ENCODE data around the gene CISD2. TPM values are rescaled to one million over a fixed set of nuclear protein-coding genes. Genes with fewer than 3 reads are reported as not detected.
"Not testable (repeated sequence)": the region's sequence is repeated elsewhere in the genome, so short reads cannot be mapped to it uniquely, and the experiment has no call there.

Gene CISD2
- total RNA-seq, result 15.5 TPM

- peak; percentile 98 for ATAC-seq
These were observed at the start of gene CISD2 for GRCh38 chr4:102868781-102869568. Gene CISD2 (plus strand): TSS chr4:102868992. CDS start chr4:102869085, 93 bp downstream.

- ATAC-seq, result not testable (repeated sequence)
These were observed 49.7 kb upstream of the CISD2 start for GRCh38 chr4:102819100-102819499.

- ATAC-seq, result no peak
These were observed 49.0 kb upstream of the CISD2 start for GRCh38 chr4:102819588-102820365.

GRCh38 chr4:102823464-102823863 is 45.3 kb upstream of the CISD2 start:
- ATAC-seq, result no peak

GRCh38 chr4:102823897-102824296 is 44.9 kb upstream of the CISD2 start:
- ATAC-seq, result no peak

GRCh38 chr4:102824398-102824797 is 44.4 kb upstream of the CISD2 start:
- ATAC-seq, result no peak

GRCh38 chr4:102825261-102826091 is 43.3 kb upstream of the CISD2 start:
- ATAC-seq, result no peak

GRCh38 chr4:102826105-102826889 is 42.5 kb upstream of the CISD2 start:
- no peak for ATAC-seq

- peak; percentile 76 for ATAC-seq
These were observed 41.7 kb upstream of the CISD2 start, which contains the start of gene UBE2D3 for GRCh38 chr4:102826890-102827673. Gene UBE2D3 (minus strand): TSS chr4:102827551. CDS start chr4:102826508, 1,043 bp downstream.

GRCh38 chr4:102827674-102828496 is 40.9 kb upstream of the CISD2 start:
- peak; percentile 90 for ATAC-seq

GRCh38 chr4:102828497-102828808 is 40.3 kb upstream of the CISD2 start:
- ATAC-seq, result no peak

GRCh38 chr4:102829803-102830202 is 39.0 kb upstream of the CISD2 start:
- no peak for ATAC-seq

GRCh38 chr4:102832105-102832504 is 36.7 kb upstream of the CISD2 start:
- no peak for ATAC-seq

GRCh38 chr4:102832667-102833066 is 36.1 kb upstream of the CISD2 start:
- ATAC-seq, result no peak

GRCh38 chr4:102836596-102836995 is 32.2 kb upstream of the CISD2 start:
- peak; percentile 57 for ATAC-seq

GRCh38 chr4:102842367-102842766 is 26.4 kb upstream of the CISD2 start:
- ATAC-seq, result no peak

GRCh38 chr4:102843273-102843672 is 25.5 kb upstream of the CISD2 start:
- peak; percentile 85 for ATAC-seq

GRCh38 chr4:102843938-102844337 is 24.9 kb upstream of the CISD2 start:
- no peak for ATAC-seq

GRCh38 chr4:102847687-102848086 is 21.1 kb upstream of the CISD2 start:
- no peak for ATAC-seq

GRCh38 chr4:102849579-102850104 is 19.1 kb upstream of the CISD2 start:
- no peak for ATAC-seq
